Activated T-helper 17 cell treated with anti-CD3 and anti-CD28 coated beads, Interleukin-2, amount 50 U/mL, for 72 hours (primary cell): ENCODE results near the gene KIF3A. TPM values are rescaled to one million over a fixed set of nuclear protein-coding genes. Genes with fewer than 3 reads are reported as not detected.

Source experiments
- ATAC-seq: fragments of 150-1000 bp; cut with Tn5 transposase; replicated peaks from 2 replicates; pipeline ENCODE4 v1.10.0; 2021; ENCODE audit warnings: mild to moderate bottlenecking, moderate library complexity
- H3K27ac Mint-ChIP-seq: one replicate; pipeline ENCODE4 v1.8.0; 2022; ENCODE audit warnings: mixed read lengths
- H3K27me3 Mint-ChIP-seq: one replicate; pipeline ENCODE4 v1.8.0; 2022; ENCODE audit warnings: mixed read lengths
- H3K36me3 Mint-ChIP-seq: one replicate; pipeline ENCODE4 v1.8.0; 2022; ENCODE audit warnings: low read depth, mild to moderate bottlenecking, mixed read lengths
- H3K4me1 Mint-ChIP-seq: one replicate; pipeline ENCODE4 v1.8.0; 2022; ENCODE audit warnings: mixed read lengths
- H3K4me3 Mint-ChIP-seq: one replicate; pipeline ENCODE4 v1.8.0; 2022; ENCODE audit warnings: mild to moderate bottlenecking, mixed read lengths
- H3K9me3 Mint-ChIP-seq: one replicate; pipeline ENCODE4 v1.8.0; 2022; ENCODE audit warnings: mixed read lengths
- total RNA-seq, 2 donors: library from RNA; stranded (reverse); gene quantifications; one replicate each; pipeline ENCODE4 v1.2.3, GENCODE V29; 2022

KIF3A gene
- total RNA-seq, 2 donors from 2014 or later, result 8.3 to 13.9 TPM

DNA sequence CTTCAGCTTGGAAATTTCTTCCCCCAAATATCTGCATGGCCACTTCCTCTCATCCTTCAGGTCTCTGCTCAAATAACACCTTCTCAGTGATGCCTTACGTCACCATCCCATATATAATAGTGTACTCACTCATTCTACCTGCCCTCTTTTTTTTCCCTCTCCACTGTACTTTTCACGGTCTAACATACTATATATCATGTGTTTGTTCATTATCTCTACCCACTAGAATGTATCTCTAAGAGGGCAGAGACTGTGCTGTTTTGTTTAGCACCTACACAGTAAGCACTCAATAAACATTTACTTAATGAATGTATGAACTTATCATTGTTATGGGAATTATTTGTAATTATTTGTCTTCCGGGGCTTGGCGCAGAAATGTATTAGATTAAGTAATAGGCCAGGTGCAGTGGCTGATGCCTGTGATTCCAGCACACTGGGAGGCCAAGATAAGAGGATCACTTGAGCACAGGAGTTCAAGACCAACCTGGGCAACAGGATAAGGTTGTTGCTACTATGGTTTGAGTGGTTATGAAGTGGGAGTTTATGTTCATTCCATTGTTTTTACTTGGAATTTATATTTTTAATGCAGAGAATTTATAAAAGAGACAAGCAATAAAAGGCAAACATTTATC is 85.4 kb downstream of the KIF3A start:
- no peak for ATAC-seq
- no peaks in the 10 kb centered on the region for H3K36me3 Mint-ChIP-seq
- H3K4me3 Mint-ChIP-seq, result no peak overlapping the region
- no peaks in the 10 kb centered on the region for H3K4me1 Mint-ChIP-seq
- H3K9me3 Mint-ChIP-seq, result peaks cover 9% of the 10 kb centered on the region
- no peak overlapping the region for H3K27ac Mint-ChIP-seq
- peaks cover 24% of the 10 kb centered on the region for H3K27me3 Mint-ChIP-seq

GRCh38 chr5:132648355-132648754 is 89.0 kb downstream of the KIF3A start:
- H3K27ac Mint-ChIP-seq, result no peak overlapping the region
- ATAC-seq, result no peak
- H3K27me3 Mint-ChIP-seq, result peaks cover 5% of the 10 kb centered on the region
- peaks cover 6% of the 10 kb centered on the region for H3K4me1 Mint-ChIP-seq
- no peak overlapping the region for H3K4me3 Mint-ChIP-seq
- H3K9me3 Mint-ChIP-seq, result peaks cover 15% of the 10 kb centered on the region
- H3K36me3 Mint-ChIP-seq, result peaks cover 2% of the 10 kb centered on the region

- Mint-ChIP-seq H3K27me3 (peaks cover 5% of the 10 kb centered on the region), H3K4me3 (no peak overlapping the region), H3K27ac (no peak overlapping the region), H3K4me1 (peaks cover 13% of the 10 kb centered on the region), H3K36me3 (peaks cover 10% of the 10 kb centered on the region), H3K9me3 (peaks cover 15% of the 10 kb centered on the region)
- no peak for ATAC-seq
Observed at GRCh38 chr5:132647473-132647872, 89.9 kb downstream of the KIF3A start.

- Mint-ChIP-seq H3K4me3 (no peak overlapping the region), H3K9me3 (peaks cover 15% of the 10 kb centered on the region), H3K4me1 (peaks cover 15% of the 10 kb centered on the region), H3K27ac (no peak overlapping the region), H3K36me3 (peaks cover 18% of the 10 kb centered on the region), H3K27me3 (peaks cover 5% of the 10 kb centered on the region)
- no peak for ATAC-seq
Observed at GRCh38 chr5:132646583-132647266, 90.6 kb downstream of the KIF3A start.

GRCh38 chr5:132644177-132644576 is 93.2 kb downstream of the KIF3A start:
- Mint-ChIP-seq H3K4me1 (peaks cover 36% of the 10 kb centered on the region), H3K36me3 (peaks cover 43% of the 10 kb centered on the region), H3K9me3 (peaks cover 15% of the 10 kb centered on the region), H3K4me3 (no peak overlapping the region), H3K27me3 (peaks cover 5% of the 10 kb centered on the region), H3K27ac (no peak overlapping the region)
- ATAC-seq, result no peak

Other genes with a start within 250 kb of the KIF3A start
- 100 to 1,000 TPM; 125 to 174 TPM for gene IRF1, start 246.8 kb downstream of the KIF3A start, total RNA-seq
- gene IL5, start 194.0 kb downstream of the KIF3A start, total RNA-seq, result not detected
- 10 to 100 TPM; 31.7 to 37.2 TPM for gene RAD50, start 180.6 kb downstream of the KIF3A start, total RNA-seq
- 1 to 10 TPM; 2.4 to 4.3 TPM for gene IL13, start 79.4 kb downstream of the KIF3A start, total RNA-seq
- not detected for gene IL4, start 63.6 kb downstream of the KIF3A start, total RNA-seq
- 1 to 10 TPM; 1.2 to 3.3 TPM for gene CCNI2, start 9.9 kb upstream of the KIF3A start, total RNA-seq
- gene SEPTIN8, start 39.7 kb upstream of the KIF3A start, total RNA-seq, result 10 to 100 TPM; 13.6 to 14.7 TPM
- not detected for gene SOWAHA, start 75.8 kb upstream of the KIF3A start, total RNA-seq
- gene SHROOM1, start 93.1 kb upstream of the KIF3A start, total RNA-seq, result 1 to 10 TPM in 1 of 2 donors, under 1 TPM in 1; 0.54 to 3.4 TPM
- gene GDF9, start 128.9 kb upstream of the KIF3A start, total RNA-seq, result under 1 TPM; 0.26 to 0.69 TPM
- gene UQCRQ, start 129.1 kb upstream of the KIF3A start, total RNA-seq, result 100 to 1,000 TPM; 219 to 408 TPM
- gene LEAP2, start 136.1 kb upstream of the KIF3A start, total RNA-seq, result 1 to 10 TPM; 1.8 to 2.9 TPM
- 10 to 100 TPM; 33.3 to 72.3 TPM for gene AFF4, start 226.1 kb upstream of the KIF3A start, total RNA-seq